HFF-Myc (cell line): Measurements from ENCODE around the gene FBXW11.

Experiments
- DNase-seq: peaks from one replicate; pipeline ENCODE4 v3.0.0-alpha.2; 2011; ENCODE audit warnings: low read depth; ENCODE audit errors: extremely low read depth
- H3K4me3 ChIP-seq: replicated peaks from 2 replicates; pipeline ENCODE4 v1.5.1; 2011; ENCODE audit warnings: low read depth, mild to moderate bottlenecking, control low read depth, low read length
- TF ChIP-seq, protein P1 (sequence below): IDR thresholded peaks from 2 replicates; pipeline ENCODE4 v1.5.1; 2012; ENCODE audit warnings: mild to moderate bottlenecking, low read depth, low read length, control low read depth; ENCODE audit errors: missing control alignments

Gene FBXW11

DNA sequence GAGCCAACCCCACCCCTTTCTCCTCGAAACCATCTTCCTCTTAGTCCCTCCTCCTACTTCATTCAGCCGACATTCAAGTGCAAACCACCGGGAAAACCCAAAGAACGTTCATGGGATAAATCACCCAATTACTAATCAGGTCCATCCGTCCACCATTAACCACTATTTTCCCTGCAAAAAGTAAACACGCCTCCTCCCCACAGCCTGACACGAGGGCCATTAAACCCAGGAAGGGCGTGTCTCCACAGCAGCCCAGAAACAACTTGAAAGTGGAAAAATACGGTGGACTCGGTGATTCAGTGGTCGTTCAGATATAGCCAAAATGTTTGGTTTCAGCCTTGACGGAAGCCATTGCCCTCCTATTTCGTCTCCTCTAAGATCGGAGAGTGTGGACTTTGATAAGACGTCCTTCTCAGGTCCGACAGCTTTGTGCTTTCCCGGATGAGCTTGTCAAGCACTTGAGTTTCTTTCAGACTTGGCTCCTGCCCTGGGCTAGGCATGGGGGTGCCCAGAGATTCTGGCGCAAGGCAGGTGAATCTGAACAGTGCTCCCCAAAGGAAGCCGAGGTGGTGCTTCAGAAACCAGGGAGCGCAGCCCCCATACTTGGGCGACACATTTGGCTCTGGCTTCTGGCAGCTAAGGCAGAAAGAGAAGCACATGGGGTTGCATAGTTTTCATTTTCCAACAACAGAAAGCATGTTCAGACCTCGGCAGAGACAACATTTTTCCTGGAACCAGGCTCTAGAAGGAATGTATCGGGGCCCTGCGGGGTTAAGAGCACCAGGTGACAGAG lies 164.3 kb downstream of the FBXW11 start:
- no peak overlapping the region for H3K4me3 ChIP-seq
- TF ChIP-seq, protein P1, sequence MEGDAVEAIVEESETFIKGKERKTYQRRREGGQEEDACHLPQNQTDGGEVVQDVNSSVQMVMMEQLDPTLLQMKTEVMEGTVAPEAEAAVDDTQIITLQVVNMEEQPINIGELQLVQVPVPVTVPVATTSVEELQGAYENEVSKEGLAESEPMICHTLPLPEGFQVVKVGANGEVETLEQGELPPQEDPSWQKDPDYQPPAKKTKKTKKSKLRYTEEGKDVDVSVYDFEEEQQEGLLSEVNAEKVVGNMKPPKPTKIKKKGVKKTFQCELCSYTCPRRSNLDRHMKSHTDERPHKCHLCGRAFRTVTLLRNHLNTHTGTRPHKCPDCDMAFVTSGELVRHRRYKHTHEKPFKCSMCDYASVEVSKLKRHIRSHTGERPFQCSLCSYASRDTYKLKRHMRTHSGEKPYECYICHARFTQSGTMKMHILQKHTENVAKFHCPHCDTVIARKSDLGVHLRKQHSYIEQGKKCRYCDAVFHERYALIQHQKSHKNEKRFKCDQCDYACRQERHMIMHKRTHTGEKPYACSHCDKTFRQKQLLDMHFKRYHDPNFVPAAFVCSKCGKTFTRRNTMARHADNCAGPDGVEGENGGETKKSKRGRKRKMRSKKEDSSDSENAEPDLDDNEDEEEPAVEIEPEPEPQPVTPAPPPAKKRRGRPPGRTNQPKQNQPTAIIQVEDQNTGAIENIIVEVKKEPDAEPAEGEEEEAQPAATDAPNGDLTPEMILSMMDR = no peak
- DNase-seq = no peak

DNA sequence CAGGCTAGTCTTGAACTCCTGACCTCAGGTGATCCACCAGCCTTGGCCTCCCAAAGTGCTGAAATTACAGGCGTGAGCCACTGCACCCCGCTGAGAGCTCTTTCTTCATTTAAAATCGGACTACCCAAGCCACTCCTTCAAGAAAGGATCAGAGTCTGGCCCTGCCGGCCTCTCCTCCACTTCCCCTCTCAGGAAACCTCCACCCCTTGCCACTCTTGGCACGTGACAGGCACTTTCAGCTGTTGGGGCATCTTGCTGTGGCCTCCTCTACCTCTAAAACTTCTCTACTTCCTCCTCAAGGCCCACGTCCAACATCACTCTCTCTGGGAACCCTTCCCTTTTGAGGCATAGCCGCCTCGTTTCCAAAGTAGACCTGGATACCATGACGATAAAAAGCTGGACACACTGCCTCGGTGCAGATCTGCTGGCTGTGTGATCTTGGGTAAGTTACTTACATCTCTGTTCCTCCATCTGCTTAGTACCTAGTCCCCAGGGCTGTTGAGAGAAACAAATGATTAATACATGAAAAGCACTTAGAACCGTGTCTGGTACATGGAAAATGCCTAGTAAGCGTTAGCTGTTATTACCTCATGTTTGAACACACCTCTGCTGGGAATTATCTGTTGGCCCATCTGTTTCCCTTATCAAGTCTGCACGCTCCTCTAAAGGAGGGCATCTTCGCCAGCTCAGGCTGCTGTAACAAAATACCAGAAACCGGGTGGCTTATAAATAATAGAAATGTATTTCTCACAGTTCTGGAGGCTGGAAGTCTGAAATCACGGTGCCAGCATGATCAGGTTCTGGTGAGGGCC lies 165.5 kb downstream of the FBXW11 start:
- no peak for DNase-seq
- no peak overlapping the region for H3K4me3 ChIP-seq
- TF ChIP-seq, protein P1 = no peak

DNA sequence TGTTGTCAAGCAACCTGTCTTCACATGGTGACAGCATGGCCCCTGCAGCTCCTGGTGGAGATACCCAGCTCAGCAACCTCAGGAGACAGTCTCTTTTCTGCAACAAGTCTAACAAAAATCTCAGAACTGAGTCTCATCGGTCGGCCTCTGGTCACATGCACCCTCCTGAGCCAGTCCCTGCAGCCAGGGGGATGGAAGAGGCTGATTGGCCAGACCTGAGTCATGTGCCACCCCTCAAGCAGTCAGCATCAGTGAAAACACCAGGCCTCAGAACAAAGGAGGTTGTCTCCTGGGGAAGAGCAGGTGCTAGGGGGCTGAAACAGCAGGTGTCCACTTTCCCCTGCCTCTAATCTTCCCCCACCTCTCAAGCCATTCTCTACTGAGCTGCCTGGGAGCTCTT lies 166.4 kb downstream of the FBXW11 start:
- TF ChIP-seq, protein P1 = no peak
- DNase-seq = no peak

DNA sequence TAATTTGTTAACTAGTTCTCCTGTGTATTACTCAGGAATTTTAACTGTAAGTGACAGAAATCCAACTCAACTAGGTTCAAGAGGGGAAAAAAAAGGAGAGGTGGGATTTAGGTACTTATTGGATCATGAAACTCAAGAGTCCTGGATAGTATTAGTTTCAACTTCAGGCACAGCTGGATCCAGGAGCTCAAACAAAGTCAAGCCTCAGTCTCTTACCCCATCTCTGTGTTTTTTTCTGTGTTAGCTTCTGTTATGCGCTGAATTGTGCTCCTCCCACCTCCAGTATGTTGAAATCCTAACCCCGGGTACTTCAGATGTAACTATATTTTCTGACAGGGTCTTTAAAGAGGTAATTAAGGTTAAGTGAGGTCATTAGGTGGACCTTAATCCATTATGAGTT lies 167.3 kb downstream of the FBXW11 start:
- TF ChIP-seq, protein P1 = no peak
- H3K4me3 ChIP-seq = no peak overlapping the region
- DNase-seq = no peak

More for the DNA sequence above, 166.4 kb downstream of the FBXW11 start:
- no peak overlapping the region for H3K4me3 ChIP-seq

DNA sequence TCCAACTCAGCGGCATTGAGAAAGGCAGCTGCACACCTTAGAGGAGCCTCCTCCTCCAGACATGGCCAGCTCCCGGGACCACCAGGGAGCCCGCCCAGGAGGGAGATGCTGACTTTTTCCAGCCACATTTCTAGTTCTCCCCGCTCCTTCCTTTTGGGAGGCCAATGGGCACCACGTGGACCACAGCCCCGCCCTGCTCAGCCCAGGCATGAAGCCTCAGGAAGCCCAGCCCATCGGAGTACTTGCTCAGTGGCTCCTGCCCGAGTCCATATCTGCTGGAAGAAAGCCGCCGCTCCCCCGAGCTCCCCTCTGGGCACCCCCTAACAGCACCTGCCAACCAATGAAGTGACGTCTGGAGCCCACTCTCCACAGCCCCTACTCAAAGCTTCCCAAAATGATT lies 168.4 kb downstream of the FBXW11 start:
- TF ChIP-seq, protein P1 = no peak
- no peak overlapping the region for H3K4me3 ChIP-seq
- DNase-seq = no peak

DNA sequence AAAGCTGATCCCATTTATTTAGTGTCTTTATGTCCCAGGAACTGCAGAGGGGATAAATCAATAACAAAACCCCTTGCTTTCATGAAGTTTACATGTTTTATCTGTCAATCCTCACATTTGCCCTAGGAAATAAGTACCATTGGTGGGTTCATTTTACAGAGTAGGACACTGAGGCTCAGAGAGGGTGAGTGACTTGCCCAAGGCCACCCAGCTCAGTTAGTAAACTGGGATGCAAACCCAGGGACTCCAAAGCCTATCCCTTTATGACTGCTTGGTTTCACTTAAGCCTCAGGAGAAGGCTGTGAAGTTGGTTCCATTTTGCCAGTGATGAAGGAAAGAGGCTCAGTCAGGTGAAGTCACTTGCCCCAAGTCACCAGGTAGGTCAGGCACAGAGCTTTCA lies 168.9 kb downstream of the FBXW11 start:
- H3K4me3 ChIP-seq = no peak overlapping the region
- TF ChIP-seq, protein P1 = no peak
- no peak for DNase-seq
